Stimulated activated CD4-positive, alpha-beta T cell treated with anti-CD3 and anti-CD28 coated beads, TNF-alpha, amount 100 ng/mL, for 1 hour (primary cell): ENCODE results near the gene PRKCA.
"Not testable (repeated sequence)": the region's sequence is repeated elsewhere in the genome, so short reads cannot be mapped to it uniquely, and the experiment has no call there.

Source experiments
- DNase-seq, 3 donors: peaks; one replicate each; pipeline ENCODE4 v3.0.0-alpha.2; 2020; ENCODE audit warnings: low read depth in 3 of 3, low spot score in 1 of 3

PRKCA gene

DNA sequence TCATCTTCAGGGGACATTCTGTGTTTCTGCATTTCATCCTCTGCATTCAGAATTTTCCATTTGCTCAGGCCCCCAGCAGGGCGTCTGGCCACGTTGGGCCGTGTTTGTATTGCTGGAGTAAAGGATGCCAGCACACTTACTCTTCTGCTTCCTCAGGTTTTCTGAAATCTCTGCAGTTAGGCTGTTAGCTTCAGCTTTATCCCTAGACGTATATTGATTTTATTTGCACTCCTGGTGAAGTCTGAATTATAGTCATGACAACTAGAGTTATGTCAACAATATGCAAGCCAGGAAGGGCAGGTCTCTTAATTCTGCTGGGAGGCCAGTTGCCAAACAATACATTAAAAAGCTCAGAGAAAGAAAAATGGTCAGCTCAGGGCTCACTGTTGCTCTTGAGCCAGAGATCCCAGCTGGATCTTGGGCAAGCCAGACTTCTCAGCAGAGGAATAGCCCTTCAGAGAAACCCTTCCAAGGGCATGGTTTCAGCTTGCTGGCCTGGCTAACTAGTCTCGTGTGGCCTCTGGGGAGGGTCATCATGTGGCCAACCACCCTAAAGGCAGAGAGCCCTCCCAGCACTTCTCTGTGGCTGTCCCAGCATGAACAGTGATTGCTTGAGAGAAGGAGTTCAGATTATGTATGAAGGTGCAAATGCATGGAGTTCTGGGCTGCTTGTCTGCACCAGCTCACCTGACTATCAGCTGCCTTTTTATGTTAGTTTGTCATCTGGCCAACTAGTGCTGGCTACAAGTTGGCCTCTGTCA is 422.3 kb downstream of the PRKCA start:
- no peak for DNase-seq

GRCh38 chr17:66725438-66725837 is 423.0 kb downstream of the PRKCA start:
- not testable (repeated sequence) for DNase-seq

GRCh38 chr17:66725956-66726355 is 423.5 kb downstream of the PRKCA start:
- DNase-seq: no peak

DNA sequence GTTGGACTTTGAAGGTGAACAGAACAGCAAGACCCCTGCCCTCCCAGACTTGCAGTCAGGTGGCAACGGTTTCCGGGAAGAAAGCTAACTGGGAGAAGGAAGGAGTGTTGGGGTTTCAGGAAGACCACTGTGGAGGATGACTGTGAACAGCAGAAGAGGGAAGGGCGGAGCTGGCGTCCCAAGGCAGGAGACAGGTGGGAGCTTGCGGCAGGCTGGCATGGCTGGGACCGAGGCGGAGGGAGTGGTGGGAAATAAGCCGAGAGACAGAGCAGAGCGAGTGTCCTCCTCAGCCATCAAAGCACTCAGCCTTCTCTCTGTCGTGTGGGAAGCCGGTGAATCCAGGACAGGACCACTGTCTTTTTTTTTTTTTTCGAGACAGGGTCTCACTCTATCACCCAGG is 424.0 kb downstream of the PRKCA start:
- no peak for DNase-seq

GRCh38 chr17:66726846-66727245 is 424.4 kb downstream of the PRKCA start:
- no peak for DNase-seq

DNA sequence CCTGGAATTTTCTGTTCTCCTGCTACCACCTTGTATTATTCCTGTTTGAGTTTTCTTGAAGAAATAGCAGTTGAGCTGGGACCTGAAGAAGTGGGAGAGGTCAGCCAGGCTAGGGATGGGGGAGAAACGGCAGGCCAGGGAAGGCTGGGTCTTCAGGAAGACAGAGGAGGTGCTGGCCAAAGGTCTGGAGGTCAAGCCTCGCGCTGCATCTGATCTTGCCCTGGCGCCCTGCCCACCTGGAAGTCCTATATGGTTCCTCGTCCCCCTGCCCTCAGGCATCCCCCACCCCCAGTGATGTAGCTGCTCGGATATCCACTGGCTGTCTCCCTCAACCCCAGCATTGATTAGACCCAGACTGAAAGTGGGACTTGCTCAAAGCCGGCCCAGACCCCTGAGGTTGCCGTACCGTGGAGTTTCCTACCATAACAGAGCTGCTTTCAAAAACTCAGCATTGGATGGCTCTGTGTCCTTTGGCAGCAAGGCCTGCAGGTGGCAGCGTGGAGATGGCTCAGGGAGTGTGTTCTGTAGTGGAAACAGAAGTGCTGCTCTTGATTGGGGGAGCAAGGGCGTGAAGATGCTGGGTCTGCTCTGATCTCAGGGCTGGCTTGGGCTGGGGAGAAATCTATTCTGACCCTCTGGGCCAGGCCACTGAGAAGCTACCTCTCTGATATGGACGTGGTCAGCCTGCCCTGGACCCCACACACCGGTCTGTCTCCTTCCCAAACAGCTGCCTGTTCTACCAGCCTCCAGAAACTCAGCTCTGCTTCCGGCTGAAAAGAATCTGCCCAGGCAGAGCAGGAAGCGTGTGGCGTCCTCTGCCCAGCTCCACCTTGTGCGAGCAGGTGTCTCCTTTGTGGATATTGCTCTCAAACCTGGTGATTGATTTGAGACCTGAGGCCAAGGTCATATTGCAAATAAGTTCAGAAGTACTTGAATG is 425.5 kb downstream of the PRKCA start:
- DNase-seq: peak in 1 of 3 donors; percentile 24

GRCh38 chr17:66730461-66730923 is 428.1 kb downstream of the PRKCA start:
- no peak for DNase-seq

- no peak for DNase-seq
These were observed 431.3 kb downstream of the PRKCA start for GRCh38 chr17:66733759-66734158.

GRCh38 chr17:66734186-66734943 is 432.0 kb downstream of the PRKCA start:
- DNase-seq: no peak

DNA sequence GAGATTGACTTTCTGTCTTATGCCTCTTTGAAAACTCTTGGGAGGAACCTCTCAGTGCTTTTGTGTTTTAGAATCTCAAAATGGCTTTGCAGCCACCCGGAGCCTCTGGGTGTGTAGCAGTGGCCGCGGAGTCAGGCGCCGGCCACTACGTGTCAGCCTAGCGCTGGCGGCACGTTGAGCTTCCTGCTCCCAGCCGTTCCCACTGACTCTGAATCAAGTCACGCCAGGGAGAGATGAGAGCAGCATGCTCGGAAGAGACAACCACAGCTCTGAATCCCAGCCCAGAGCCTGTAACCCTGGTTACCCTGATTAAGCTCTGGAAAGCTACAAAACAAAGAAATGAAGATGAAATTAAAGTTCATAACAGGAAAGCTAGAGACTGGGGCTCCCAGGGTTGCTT is 435.1 kb downstream of the PRKCA start:
- no peak for DNase-seq

DNA sequence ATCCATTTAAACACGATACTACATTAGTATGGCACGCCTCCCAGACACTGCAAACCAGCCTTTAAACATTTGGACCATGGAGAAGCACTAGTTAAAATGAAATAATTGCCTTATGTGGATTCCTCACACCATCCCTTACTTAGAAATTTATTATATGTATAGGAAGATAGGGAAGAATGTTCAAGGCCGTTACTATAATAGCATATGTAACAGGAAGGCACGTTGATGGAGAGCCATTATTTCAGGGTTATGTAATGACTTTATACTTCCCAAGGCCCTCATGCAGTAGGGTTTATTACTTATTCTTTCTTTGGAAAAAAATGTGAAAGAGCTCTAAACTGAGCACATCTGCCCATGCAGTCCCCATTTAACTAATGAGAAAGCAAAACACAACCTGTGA is 435.9 kb downstream of the PRKCA start:
- no peak for DNase-seq

GRCh38 chr17:66739553-66739952 is 437.1 kb downstream of the PRKCA start:
- DNase-seq: no peak

- no peak for DNase-seq
These were observed 437.8 kb downstream of the PRKCA start for GRCh38 chr17:66740226-66740625.

DNA sequence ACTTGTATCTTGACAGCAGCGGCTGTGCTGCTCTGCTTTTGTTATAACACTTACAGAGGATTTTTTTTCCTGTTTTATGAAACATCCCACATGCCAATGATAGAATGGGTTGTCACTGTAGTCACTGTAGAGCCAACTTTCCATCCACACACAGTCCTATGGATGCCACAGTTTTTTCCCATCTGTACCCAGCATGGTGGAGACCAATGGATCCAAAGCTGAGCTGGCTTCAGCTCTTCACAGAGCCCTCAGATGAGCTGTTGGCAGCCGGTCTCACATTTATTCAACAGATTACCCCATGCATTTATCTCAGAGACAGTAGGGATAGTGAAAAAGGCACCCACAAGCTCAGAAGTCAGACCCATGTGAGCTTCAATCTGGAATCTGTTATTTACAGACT is 441.1 kb downstream of the PRKCA start:
- DNase-seq: no peak

- no peak for DNase-seq
These were observed 444.3 kb downstream of the PRKCA start for GRCh38 chr17:66746736-66747135.

DNA sequence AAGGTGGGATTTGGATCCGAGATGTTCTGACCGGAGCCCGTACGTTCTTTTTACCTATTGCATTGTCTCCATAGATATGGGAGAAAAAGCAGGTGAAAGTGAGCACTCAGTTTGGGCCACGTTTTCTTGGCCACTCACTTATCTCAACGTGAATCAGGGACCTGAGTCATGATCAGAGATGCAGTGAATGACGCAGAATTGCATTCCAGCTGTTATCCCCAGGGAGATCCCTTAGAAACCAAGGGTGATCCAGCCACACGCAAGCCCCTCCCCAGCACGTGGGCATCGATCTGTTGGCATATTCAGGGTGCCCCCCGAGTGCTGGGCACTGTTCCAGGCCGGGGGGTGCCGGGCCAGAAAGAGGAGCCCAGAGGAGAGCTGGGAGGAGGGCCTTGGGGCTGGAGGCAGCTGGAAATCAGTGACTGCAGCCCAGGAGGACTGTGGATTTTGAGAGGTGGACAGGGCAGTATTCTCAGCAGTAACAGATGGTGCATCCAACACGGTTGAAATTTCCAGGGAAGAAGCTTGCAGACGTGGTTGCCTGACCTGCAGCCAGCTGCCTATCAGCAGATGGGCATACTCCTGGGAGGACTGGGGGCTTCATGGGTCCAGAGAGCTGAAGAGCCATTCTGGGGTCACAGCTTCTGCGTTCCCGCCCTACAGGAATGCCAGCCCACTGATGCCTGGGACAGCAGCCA is 445.3 kb downstream of the PRKCA start:
- no peak for DNase-seq

- DNase-seq: no peak
These were observed 446.2 kb downstream of the PRKCA start for GRCh38 chr17:66748578-66748977.

DNA sequence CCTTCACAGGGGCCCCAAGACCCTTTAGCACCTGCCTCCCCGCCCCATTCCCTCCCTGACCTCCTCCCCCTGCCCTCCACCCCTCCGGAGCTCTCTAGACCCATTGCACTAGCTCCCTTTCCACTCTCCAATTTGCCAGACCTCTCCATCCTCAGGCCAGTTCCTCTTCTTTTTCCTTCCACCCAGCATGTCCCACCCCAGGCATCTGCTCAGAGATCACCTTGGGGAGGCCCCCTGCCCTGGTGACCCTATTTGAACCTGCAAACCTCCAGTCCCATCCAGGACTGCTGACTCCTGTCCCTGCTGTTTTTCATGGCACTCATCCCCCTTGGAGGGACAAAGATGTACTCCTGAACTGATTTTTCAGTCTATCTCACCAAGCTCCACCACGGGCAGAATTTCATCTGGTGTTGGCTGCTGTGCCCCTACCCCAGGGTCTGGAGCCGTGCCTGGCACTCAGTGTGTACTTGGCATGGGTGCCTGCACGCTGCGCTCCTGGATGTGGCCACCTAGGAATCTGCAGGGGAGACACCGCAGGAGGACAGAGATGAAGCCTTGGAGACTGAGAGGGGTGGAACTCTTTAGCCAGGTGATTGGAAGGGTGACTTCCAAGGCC is 446.9 kb downstream of the PRKCA start:
- no peak for DNase-seq

DNA sequence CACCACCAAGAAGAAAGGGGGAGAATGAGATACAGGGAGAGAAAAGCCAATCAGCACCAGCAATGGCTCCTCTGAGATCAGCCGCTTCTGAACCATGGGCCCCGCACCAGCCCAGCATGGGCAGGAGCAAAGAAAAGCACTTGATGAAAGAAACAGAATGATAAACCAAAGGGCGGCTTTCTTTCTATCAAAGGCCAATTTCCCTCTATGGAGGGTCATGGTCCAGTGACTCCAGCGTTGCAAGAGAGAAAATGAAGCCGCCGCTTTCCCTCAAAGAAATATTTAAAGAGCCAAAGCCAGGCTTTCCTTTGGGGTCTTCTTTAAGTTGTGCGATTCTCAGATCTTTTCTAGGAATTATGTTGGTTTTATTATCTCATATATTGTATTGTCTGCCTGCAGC is 447.7 kb downstream of the PRKCA start:
- DNase-seq: no peak

GRCh38 chr17:66750781-66751543 is 448.5 kb downstream of the PRKCA start:
- DNase-seq: no peak
